Activated B cell treated with CpG ODN at 0.5 μM for 24 hours (primary cell): ENCODE results near the gene LNPK. TPM values are rescaled to one million over a fixed set of nuclear protein-coding genes. Genes with fewer than 3 reads are reported as not detected.
"Not testable (repeated sequence)": the region's sequence is repeated elsewhere in the genome, so short reads cannot be mapped to it uniquely, and the experiment has no call there.

Experiments
- ATAC-seq: fragments of 200-7000 bp; cut with Tn5 transposase; one replicate; pipeline ENCODE4 v1.10.0; 2021; ENCODE audit warnings: low read depth, mild to moderate bottlenecking, moderate library complexity
- CTCF ChIA-PET: fragments of 350-600 bp; sonication (Branson Sonifier 250); formaldehyde crosslinking; loops from one replicate; lab custom pipeline; 2021; ENCODE audit warnings: antibody characterized with exemption; lab: Charles Lee
- POLR2A ChIA-PET: fragments of 350-600 bp; sonication (Branson Sonifier 250); formaldehyde crosslinking; loops from one replicate; lab custom pipeline; 2021; ENCODE audit warnings: antibody characterized with exemption; lab: Charles Lee
- DNase-seq: peaks from one replicate; pipeline ENCODE4 v3.0.0; 2022
- H3K27ac Mint-ChIP-seq: one replicate; pipeline ENCODE4 v1.8.0; 2020; ENCODE audit warnings: mixed read lengths
- H3K27me3 Mint-ChIP-seq: one replicate; pipeline ENCODE4 v1.8.0; 2021; ENCODE audit warnings: mixed read lengths
- H3K36me3 Mint-ChIP-seq: one replicate; pipeline ENCODE4 v1.8.0; 2021; ENCODE audit warnings: low read depth, mixed read lengths
- H3K4me1 Mint-ChIP-seq: one replicate; pipeline ENCODE4 v1.8.0; 2021; ENCODE audit warnings: mixed read lengths
- H3K4me3 Mint-ChIP-seq: one replicate; pipeline ENCODE4 v1.8.0; 2020; ENCODE audit warnings: mild to moderate bottlenecking, mixed read lengths
- H3K9me3 Mint-ChIP-seq: one replicate; pipeline ENCODE4 v1.8.0; 2020; ENCODE audit warnings: mixed read lengths
- CTCF ChIP-seq: fragments of 200-600 bp; IDR thresholded peaks from one replicate; pipeline ENCODE4 v1.8.0; 2022; ENCODE audit warnings: antibody characterized with exemption, mild to moderate bottlenecking
- intact Hi-C: fragments of 100-400 bp; cut with micrococcal nuclease; formaldehyde crosslinking; loops from one replicate; pipeline ENCODE4 v1.15.1; 2024
- total RNA-seq: library from RNA; stranded (reverse); gene quantifications from 2 replicates; pipeline ENCODE4 v1.2.3, GENCODE V29; 2022

LNPK gene
- total RNA-seq, 1 donor from 2014 or later, result 15.2 TPM

GRCh38 chr2:175918935-175919334, 83.1 kb downstream of the LNPK start:
- TF ChIP-seq CTCF, result no peak
- H3K36me3 Mint-ChIP-seq, result no peaks in the 10 kb centered on the region
- H3K27ac Mint-ChIP-seq, result no peak overlapping the region
- no peaks in the 10 kb centered on the region for H3K4me1 Mint-ChIP-seq
- DNase-seq (no peak), ATAC-seq (no peak)
- intact Hi-C loops, result no loop called here
- ChIA-PET CTCF (no interaction called here), POLR2A (no interaction called here)
- H3K9me3 Mint-ChIP-seq, result no peaks in the 10 kb centered on the region
- no peak overlapping the region for H3K4me3 Mint-ChIP-seq
- H3K27me3 Mint-ChIP-seq, result peaks cover 2% of the 10 kb centered on the region

- no peaks in the 10 kb centered on the region for H3K4me1 Mint-ChIP-seq
- no peaks in the 10 kb centered on the region for H3K36me3 Mint-ChIP-seq
- POLR2A ChIA-PET, result no interaction called here
- intact Hi-C loops, result no loop called here
- H3K27me3 Mint-ChIP-seq, result peaks cover 8% of the 10 kb centered on the region
- no peaks in the 10 kb centered on the region for H3K9me3 Mint-ChIP-seq
- CTCF ChIA-PET, result no interaction called here
- no peak overlapping the region for H3K27ac Mint-ChIP-seq
- DNase-seq, result no peak
- no peak overlapping the region for H3K4me3 Mint-ChIP-seq
- no peak for ATAC-seq
- TF ChIP-seq CTCF, result no peak
Measured at GRCh38 chr2:175914846-175915245, 87.2 kb downstream of the LNPK start.

GRCh38 chr2:175913849-175914743, 88.0 kb downstream of the LNPK start:
- H3K9me3 Mint-ChIP-seq, H3K27me3 Mint-ChIP-seq, H3K36me3 Mint-ChIP-seq, H3K27ac Mint-ChIP-seq, H3K4me1 Mint-ChIP-seq, DNase-seq, POLR2A ChIA-PET, ATAC-seq, intact Hi-C loops, CTCF ChIA-PET, H3K4me3 Mint-ChIP-seq: not testable (repeated sequence)

GRCh38 chr2:175913267-175913666, 88.8 kb downstream of the LNPK start:
- H3K4me3 Mint-ChIP-seq, H3K27me3 Mint-ChIP-seq, H3K9me3 Mint-ChIP-seq, H3K4me1 Mint-ChIP-seq, ATAC-seq, POLR2A ChIA-PET, H3K27ac Mint-ChIP-seq, CTCF ChIA-PET, H3K36me3 Mint-ChIP-seq, DNase-seq, intact Hi-C loops: not testable (repeated sequence)

- POLR2A ChIA-PET, result no interaction called here
- no peak for TF ChIP-seq CTCF
- intact Hi-C loops, result no loop called here
- Mint-ChIP-seq H3K9me3 (no peaks in the 10 kb centered on the region), H3K27me3 (peaks cover 4% of the 10 kb centered on the region), H3K27ac (no peak overlapping the region), H3K4me3 (no peak overlapping the region), H3K36me3 (no peaks in the 10 kb centered on the region), H3K4me1 (peaks cover 5% of the 10 kb centered on the region)
- ATAC-seq (no peak), DNase-seq (no peak)
- CTCF ChIA-PET, result interaction anchor here (0.7 kb wide), 1 partner anchor 692 kb away, joined by 4 read pairs; no protein-coding TSS in a partner anchor
Measured at GRCh38 chr2:175904035-175904434, 98.0 kb downstream of the LNPK start.

- intact Hi-C loops, result no loop called here
- Mint-ChIP-seq H3K9me3 (no peaks in the 10 kb centered on the region), H3K4me3 (no peak overlapping the region), H3K36me3 (no peaks in the 10 kb centered on the region), H3K27me3 (peaks cover 4% of the 10 kb centered on the region), H3K4me1 (peaks cover 5% of the 10 kb centered on the region), H3K27ac (no peak overlapping the region)
- DNase-seq (no peak), ATAC-seq (no peak)
- POLR2A ChIA-PET, result no interaction called here
- TF ChIP-seq CTCF, result no peak
- CTCF ChIA-PET, result interaction anchor here (0.7 kb wide), 1 partner anchor 693 kb away, joined by 4 read pairs; no protein-coding TSS in a partner anchor
Measured at GRCh38 chr2:175903384-175903936, 98.6 kb downstream of the LNPK start.

GRCh38 chr2:175895957-175896356, 106.1 kb downstream of the LNPK start:
- ATAC-seq, intact Hi-C loops, H3K9me3 Mint-ChIP-seq, DNase-seq, H3K4me1 Mint-ChIP-seq, H3K4me3 Mint-ChIP-seq, CTCF ChIA-PET, H3K27me3 Mint-ChIP-seq, H3K27ac Mint-ChIP-seq, POLR2A ChIA-PET, H3K36me3 Mint-ChIP-seq: not testable (repeated sequence)
